HepG2 (cell line): ENCODE data around the gene RAB40C. TPM values are rescaled to one million over a fixed set of nuclear protein-coding genes. Genes with fewer than 3 reads are reported as not detected.
A peak's percentile ranks its signal among the peaks of the same experiment; 100 is the strongest.

Experiments used
- ADNP ChIP-seq: sonication (generic); formaldehyde crosslinking; IDR thresholded peaks from 2 replicates; pipeline ENCODE4 v1.4.0; 2020; ENCODE audit warnings: missing genetic modification reagents
- CEBPB ChIP-seq: IDR thresholded peaks from 2 replicates; pipeline ENCODE4 v1.6.1; 2011; ENCODE audit warnings: low read depth, low read length, improper control_type of control experiment, borderline replicate concordance
- ESRRA ChIP-seq: sonication (generic); formaldehyde crosslinking; IDR thresholded peaks from 2 replicates; pipeline ENCODE4 v1.5.1; 2020; ENCODE audit warnings: mild to moderate bottlenecking, low read depth, missing genetic modification reagents
- FIP1L1 ChIP-seq: fragments of 200-400 bp; formaldehyde crosslinking; IDR thresholded peaks from 2 replicates; pipeline ENCODE4 v1.6.1; 2018; ENCODE audit warnings: low read depth, mild to moderate bottlenecking, low read length, moderate library complexity, borderline replicate concordance; ENCODE audit not compliant: insufficient read depth
- FOXC1 ChIP-seq: sonication (generic); formaldehyde crosslinking; IDR thresholded peaks from 2 replicates; pipeline ENCODE4 v1.8.0; 2022; ENCODE audit warnings: mild to moderate bottlenecking, missing genetic modification reagents, borderline replicate concordance
- HMG20B ChIP-seq: conservative IDR thresholded peaks from 2 replicates; pipeline ENCODE4 v1.6.1; 2016; ENCODE audit warnings: missing genetic modification reagents, missing compliant biosample characterization
- KLF13 ChIP-seq: sonication (generic); formaldehyde crosslinking; IDR thresholded peaks from 2 replicates; pipeline ENCODE4 v1.4.0; 2020; ENCODE audit warnings: mild to moderate bottlenecking, missing genetic modification reagents
- NCOA5 ChIP-seq: sonication (generic); formaldehyde crosslinking; IDR thresholded peaks from 2 replicates; pipeline ENCODE4 v1.4.0; 2020; ENCODE audit warnings: missing genetic modification reagents
- NRL ChIP-seq: sonication (generic); formaldehyde crosslinking; IDR thresholded peaks from 2 replicates; pipeline ENCODE4 v1.5.0; 2020; ENCODE audit warnings: missing genetic modification reagents, mild to moderate bottlenecking, moderate library complexity, borderline replicate concordance
- TSC22D2 ChIP-seq: sonication (generic); formaldehyde crosslinking; IDR thresholded peaks from 2 replicates; pipeline ENCODE4 v1.5.1; 2020; ENCODE audit warnings: missing genetic modification reagents, mild to moderate bottlenecking, borderline replicate concordance
- ZBTB26 ChIP-seq: IDR thresholded peaks from 2 replicates; pipeline ENCODE4 v1.6.1; 2016; ENCODE audit warnings: missing compliant biosample characterization, missing genetic modification reagents, borderline replicate concordance
- ZFP62 ChIP-seq: sonication (generic); formaldehyde crosslinking; IDR thresholded peaks from 2 replicates; pipeline ENCODE4 v1.4.0; 2020; ENCODE audit warnings: missing genetic modification reagents
- ZNF451 ChIP-seq: sonication (generic); formaldehyde crosslinking; IDR thresholded peaks from 2 replicates; pipeline ENCODE4 v1.5.0; 2020; ENCODE audit warnings: mild to moderate bottlenecking, missing genetic modification reagents
- ZNF563 ChIP-seq: sonication (generic); formaldehyde crosslinking; IDR thresholded peaks from 2 replicates; pipeline ENCODE4 v1.8.0; 2022; ENCODE audit warnings: mild to moderate bottlenecking, moderate library complexity, missing genetic modification reagents
- ZNF597 ChIP-seq: sonication (generic); formaldehyde crosslinking; IDR thresholded peaks from 2 replicates; pipeline ENCODE4 v1.5.0; 2020; ENCODE audit warnings: missing genetic modification reagents
- ZNF709 ChIP-seq: sonication (generic); formaldehyde crosslinking; IDR thresholded peaks from 2 replicates; pipeline ENCODE4 v1.5.0; 2020; ENCODE audit warnings: mild to moderate bottlenecking, missing genetic modification reagents
- ZNF747 ChIP-seq: sonication (generic); formaldehyde crosslinking; IDR thresholded peaks from 2 replicates; pipeline ENCODE4 v1.8.1; 2023; ENCODE audit warnings: missing genetic modification reagents, mild to moderate bottlenecking, borderline replicate concordance
- polyA plus RNA-seq, 8 experiments: library from polyadenylated mRNA; depleted of rRNA in 3 of 8; stranded (reverse) in 7 of 8; unstranded in 1 of 8; fragments of >200 nt; fragmentation: Illumina TruSeq in 4 of 8; extraction: Trizol in 4 of 8; gene quantifications; 2 replicates each; pipeline versions ENCODE4 v1.2.1 to v1.2.3, GENCODE V29; 2011 to 2016; ENCODE audit warnings: low read depth in 4 of 8, missing spikeins in 1 of 8, mixed read lengths in 1 of 8; ENCODE audit not compliant: insufficient read depth in 1 of 8
- total RNA-seq, 5 experiments: library from RNA; depleted of rRNA; stranded (reverse); fragments of >200 nt; fragmentation: Illumina TruSeq; extraction: Trizol; gene quantifications; 2 replicates each; pipeline ENCODE4 v1.2.3, GENCODE V29; 2016; ENCODE audit warnings: low read depth in 1 of 5
- TF ChIP-seq, protein P1 (sequence below): fragments of 450-650 bp; IDR thresholded peaks from 2 replicates; pipeline ENCODE4 v1.6.1; 2016
- TF ChIP-seq, protein P2 (sequence below): sonication (generic); formaldehyde crosslinking; IDR thresholded peaks from 2 replicates; pipeline ENCODE4 v1.9.0; 2021; ENCODE audit warnings: missing genetic modification reagents, mild to moderate bottlenecking, borderline replicate concordance
- TF ChIP-seq, protein P3 (sequence below): sonication (generic); formaldehyde crosslinking; IDR thresholded peaks from 2 replicates; pipeline ENCODE4 v1.5.1; 2020; ENCODE audit warnings: mild to moderate bottlenecking, missing genetic modification reagents

RAB40C gene
- total and polyA plus RNA-seq, 2 of the 13 experiments (the other 11 are each of a cell fraction or from before 2014, with no cell fraction given): 7.7 to 11.5 TPM

DNA sequence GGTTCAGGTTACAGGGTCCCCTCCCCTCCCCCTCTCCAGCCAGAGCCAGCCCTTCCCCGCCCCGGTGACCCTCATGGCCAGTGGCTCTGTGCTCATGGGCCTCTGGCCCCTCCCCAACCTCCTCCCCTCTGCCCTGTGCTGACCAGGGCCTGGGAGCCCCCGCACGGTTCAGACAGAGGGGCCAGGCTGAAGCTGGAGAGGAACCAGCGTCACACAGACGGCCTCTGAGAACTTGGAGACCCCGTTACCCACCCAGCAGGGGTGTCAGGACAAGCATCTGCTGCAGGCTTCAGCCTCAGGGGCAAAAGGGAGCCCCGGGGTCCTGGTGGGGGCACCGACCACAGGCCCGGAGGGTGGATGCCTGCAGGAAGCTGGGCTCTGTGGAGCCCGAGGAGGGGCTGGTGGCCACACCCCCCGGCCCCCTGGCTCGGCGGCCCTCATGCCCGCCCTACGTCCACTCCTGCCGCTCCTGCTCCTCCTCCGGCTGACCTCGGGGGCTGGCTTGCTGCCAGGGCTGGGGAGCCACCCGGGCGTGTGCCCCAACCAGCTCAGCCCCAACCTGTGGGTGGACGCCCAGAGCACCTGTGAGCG is 41.0 kb downstream of the RAB40C start, which contains the start of gene WFIKKN1 (continued):
- TF ChIP-seq, protein P1, sequence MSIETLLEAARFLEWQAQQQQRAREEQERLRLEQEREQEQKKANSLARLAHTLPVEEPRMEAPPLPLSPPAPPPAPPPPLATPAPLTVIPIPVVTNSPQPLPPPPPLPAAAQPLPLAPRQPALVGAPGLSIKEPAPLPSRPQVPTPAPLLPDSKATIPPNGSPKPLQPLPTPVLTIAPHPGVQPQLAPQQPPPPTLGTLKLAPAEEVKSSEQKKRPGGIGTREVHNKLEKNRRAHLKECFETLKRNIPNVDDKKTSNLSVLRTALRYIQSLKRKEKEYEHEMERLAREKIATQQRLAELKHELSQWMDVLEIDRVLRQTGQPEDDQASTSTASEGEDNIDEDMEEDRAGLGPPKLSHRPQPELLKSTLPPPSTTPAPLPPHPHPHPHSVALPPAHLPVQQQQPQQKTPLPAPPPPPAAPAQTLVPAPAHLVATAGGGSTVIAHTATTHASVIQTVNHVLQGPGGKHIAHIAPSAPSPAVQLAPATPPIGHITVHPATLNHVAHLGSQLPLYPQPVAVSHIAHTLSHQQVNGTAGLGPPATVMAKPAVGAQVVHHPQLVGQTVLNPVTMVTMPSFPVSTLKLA: no peak
- no peak for TF ChIP-seq NCOA5 (CRISPR knock-in tag)
- peak; percentile 72; the same call in 1 of the 2 replicates for TF ChIP-seq ZNF747 (CRISPR knock-in tag)
- TF ChIP-seq ZBTB26: no peak; the same call in 1 of the 2 replicates
- TF ChIP-seq ESRRA (CRISPR knock-in tag): no peak
- TF ChIP-seq CEBPB: no peak
- no peak for TF ChIP-seq ZNF709 (CRISPR knock-in tag)
- TF ChIP-seq TSC22D2 (CRISPR knock-in tag): no peak
- TF ChIP-seq ZNF597 (CRISPR knock-in tag): no peak
- no peak for TF ChIP-seq FIP1L1
- TF ChIP-seq NRL (CRISPR knock-in tag): no peak
- TF ChIP-seq ADNP (CRISPR knock-in tag): no peak
- no peak for TF ChIP-seq ZNF563
- no peak for TF ChIP-seq ZNF451 (CRISPR knock-in tag)
- TF ChIP-seq ZFP62 (CRISPR knock-in tag): no peak
- TF ChIP-seq, protein P2, sequence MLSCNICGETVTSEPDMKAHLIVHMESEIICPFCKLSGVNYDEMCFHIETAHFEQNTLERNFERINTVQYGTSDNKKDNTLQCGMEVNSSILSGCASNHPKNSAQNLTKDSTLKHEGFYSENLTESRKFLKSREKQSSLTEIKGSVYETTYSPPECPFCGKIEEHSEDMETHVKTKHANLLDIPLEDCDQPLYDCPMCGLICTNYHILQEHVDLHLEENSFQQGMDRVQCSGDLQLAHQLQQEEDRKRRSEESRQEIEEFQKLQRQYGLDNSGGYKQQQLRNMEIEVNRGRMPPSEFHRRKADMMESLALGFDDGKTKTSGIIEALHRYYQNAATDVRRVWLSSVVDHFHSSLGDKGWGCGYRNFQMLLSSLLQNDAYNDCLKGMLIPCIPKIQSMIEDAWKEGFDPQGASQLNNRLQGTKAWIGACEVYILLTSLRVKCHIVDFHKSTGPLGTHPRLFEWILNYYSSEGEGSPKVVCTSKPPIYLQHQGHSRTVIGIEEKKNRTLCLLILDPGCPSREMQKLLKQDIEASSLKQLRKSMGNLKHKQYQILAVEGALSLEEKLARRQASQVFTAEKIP (CRISPR knock-in tag): no peak
- peak; percentile 63; the same call in 1 of the 2 replicates for TF ChIP-seq FOXC1 (CRISPR knock-in tag)
- TF ChIP-seq HMG20B (CRISPR knock-in tag): no peak
- no peak for TF ChIP-seq KLF13
- TF ChIP-seq, protein P3, sequence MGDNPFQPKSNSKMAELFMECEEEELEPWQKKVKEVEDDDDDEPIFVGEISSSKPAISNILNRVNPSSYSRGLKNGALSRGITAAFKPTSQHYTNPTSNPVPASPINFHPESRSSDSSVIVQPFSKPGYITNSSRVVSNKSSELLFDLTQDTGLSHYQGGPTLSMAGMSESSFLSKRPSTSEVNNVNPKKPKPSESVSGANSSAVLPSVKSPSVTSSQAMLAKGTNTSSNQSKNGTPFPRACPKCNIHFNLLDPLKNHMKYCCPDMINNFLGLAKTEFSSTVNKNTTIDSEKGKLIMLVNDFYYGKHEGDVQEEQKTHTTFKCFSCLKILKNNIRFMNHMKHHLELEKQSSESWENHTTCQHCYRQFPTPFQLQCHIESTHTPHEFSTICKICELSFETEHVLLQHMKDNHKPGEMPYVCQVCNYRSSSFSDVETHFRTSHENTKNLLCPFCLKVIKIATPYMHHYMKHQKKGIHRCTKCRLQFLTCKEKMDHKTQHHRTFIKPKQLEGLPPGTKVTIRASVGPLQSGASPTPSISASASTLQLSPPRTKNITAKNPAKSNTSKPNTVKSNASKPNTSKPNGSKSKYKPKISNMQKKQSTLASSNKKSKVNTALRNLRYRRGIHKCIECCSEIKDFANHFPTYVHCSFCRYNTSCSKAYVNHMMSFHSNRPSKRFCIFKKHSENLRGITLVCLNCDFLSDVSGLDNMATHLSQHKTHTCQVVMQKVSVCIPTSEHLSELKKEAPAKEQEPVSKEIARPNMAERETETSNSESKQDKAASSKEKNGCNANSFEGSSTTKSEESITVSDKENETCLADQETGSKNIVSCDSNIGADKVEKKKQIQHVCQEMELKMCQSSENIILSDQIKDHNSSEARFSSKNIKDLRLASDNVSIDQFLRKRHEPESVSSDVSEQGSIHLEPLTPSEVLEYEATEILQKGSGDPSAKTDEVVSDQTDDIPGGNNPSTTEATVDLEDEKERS (CRISPR knock-in tag): no peak; the same call in 1 of the 2 replicates
